ENCODE data around the gene ECE1. TPM values are rescaled to one million over a fixed set of nuclear protein-coding genes. Genes with fewer than 3 reads are reported as not detected.

The ECE1 gene
- polyA plus RNA-seq, 3 donors, result 10.6 to 42.4 (median 23.3) TPM

DNA sequence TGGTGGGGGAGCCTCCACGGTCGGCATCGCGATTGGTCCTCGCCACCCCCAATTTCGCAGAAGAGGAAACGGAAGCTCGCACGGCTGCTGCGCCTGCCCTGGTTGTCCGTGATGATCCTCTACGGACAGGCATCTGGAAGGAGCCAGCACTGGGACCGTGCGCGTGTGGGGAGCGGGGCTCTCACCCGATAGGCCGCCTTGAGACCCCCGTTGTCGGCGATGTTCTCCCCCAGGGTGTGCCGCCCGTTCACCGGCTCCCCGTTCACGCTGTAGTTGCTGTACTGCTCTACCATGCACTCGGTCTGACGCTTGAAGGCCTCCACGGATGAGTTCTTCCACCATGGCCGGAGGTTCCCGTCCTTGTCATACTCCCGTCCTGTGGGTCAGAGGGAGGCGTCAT lies 65.2 kb downstream of the ECE1 start:
- peaks cover 3 to 7% (median 5%) of the 10 kb centered on the region in 3 donors for H3K27me3 Mint-ChIP-seq (ENCODE audit: low read depth in 3 of 3)
- peaks cover 74 to 91% of the 10 kb centered on the region in 2 donors for H3K36me3 Mint-ChIP-seq
- TF ChIP-seq, protein P1, sequence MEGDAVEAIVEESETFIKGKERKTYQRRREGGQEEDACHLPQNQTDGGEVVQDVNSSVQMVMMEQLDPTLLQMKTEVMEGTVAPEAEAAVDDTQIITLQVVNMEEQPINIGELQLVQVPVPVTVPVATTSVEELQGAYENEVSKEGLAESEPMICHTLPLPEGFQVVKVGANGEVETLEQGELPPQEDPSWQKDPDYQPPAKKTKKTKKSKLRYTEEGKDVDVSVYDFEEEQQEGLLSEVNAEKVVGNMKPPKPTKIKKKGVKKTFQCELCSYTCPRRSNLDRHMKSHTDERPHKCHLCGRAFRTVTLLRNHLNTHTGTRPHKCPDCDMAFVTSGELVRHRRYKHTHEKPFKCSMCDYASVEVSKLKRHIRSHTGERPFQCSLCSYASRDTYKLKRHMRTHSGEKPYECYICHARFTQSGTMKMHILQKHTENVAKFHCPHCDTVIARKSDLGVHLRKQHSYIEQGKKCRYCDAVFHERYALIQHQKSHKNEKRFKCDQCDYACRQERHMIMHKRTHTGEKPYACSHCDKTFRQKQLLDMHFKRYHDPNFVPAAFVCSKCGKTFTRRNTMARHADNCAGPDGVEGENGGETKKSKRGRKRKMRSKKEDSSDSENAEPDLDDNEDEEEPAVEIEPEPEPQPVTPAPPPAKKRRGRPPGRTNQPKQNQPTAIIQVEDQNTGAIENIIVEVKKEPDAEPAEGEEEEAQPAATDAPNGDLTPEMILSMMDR (IDR thresholded peaks at IDR 0.05), result no peak
- Histone ChIP-seq H4K20me1 (ENCODE audit: insufficient read depth, low read length) (peaks cover 12% of the 10 kb centered on the region), H3K9ac (ENCODE audit: insufficient read depth, low read length, poor library complexity, severe bottlenecking) (no peak overlapping the region), H3K27me3 (ENCODE audit: control insufficient read depth in 2 of 2, insufficient read depth in 2 of 2, low read length in 2 of 2) (no peaks in the 10 kb centered on the region), H3K9me3 (replicated peaks in 1 of 2; ENCODE audit: control insufficient read depth in 1 of 2, insufficient read depth in 1 of 2, low read length in 2 of 2) (no peaks in the 10 kb centered on the region), H3K79me2 (ENCODE audit: insufficient read depth, low read length) (no peaks in the 10 kb centered on the region), H3K4me2 (replicated peaks; ENCODE audit: extremely low read depth, low read length, poor library complexity, severe bottlenecking) (no peak overlapping the region), H3K4me1 (ENCODE audit: control insufficient read depth in 1 of 2, insufficient read depth in 2 of 2, low read length in 2 of 2) (no peaks in the 10 kb centered on the region), H3K4me3 (replicated peaks in 1 of 3; ENCODE audit: low read depth in 2 of 3, low read length in 3 of 3) (no peak overlapping the region), H2AFZ (ENCODE audit: insufficient read depth, low read depth, low read length, poor library complexity, severe bottlenecking) (no peak overlapping the region), H3K27ac (ENCODE audit: low read depth in 1 of 2, low read length in 2 of 2) (no peak overlapping the region), H3K36me3 (replicated peaks in 1 of 2; ENCODE audit: control insufficient read depth in 1 of 2, insufficient read depth in 2 of 2, low read length in 2 of 2) (peaks cover 44 to 73% of the 10 kb centered on the region in 2 donors)
- WGBS (ENCODE audit: insufficient coverage), result 96% methylated on average over 32 of the region's 33 CpGs
- no peak for DNase-seq
- no peaks in the 10 kb centered on the region for H3K9me3 Mint-ChIP-seq
- intact Hi-C loops (cut with micrococcal nuclease), result no loop called here
- no peaks in the 10 kb centered on the region for H3K4me1 Mint-ChIP-seq
- H3K4me3 Mint-ChIP-seq, result no peak overlapping the region
- H3K27ac Mint-ChIP-seq, result no peak overlapping the region

DNA sequence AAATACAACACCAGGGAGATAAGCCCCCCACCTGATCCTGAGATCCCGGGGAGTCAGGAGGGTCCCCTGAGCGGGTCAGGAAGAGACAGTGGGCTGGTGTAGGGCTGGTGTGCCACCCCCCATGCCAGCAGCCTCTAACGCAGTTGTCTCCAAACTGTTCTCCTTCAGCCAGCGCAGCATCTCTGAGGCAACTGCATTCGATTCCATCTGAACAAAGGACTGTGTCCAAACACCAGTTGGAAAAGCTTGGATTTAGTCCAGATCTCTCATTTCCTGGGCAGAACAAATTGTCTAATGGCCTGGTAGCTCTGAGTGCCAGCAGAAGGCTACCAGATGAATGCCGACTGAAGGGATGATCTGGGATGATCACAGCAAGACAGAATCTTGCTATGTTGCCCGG lies 69.4 kb downstream of the ECE1 start:
- Mint-ChIP-seq H3K9me3 (no peaks in the 10 kb centered on the region), H3K27ac (no peak overlapping the region), H3K36me3 (peaks cover 50 to 73% of the 10 kb centered on the region in 2 donors), H3K4me1 (no peaks in the 10 kb centered on the region), H3K27me3 (ENCODE audit: low read depth in 3 of 3) (peaks cover 2 to 7% (median 5%) of the 10 kb centered on the region in 3 donors), H3K4me3 (no peak overlapping the region)
- Histone ChIP-seq H3K79me2 (ENCODE audit: insufficient read depth, low read length) (no peaks in the 10 kb centered on the region), H3K27me3 (ENCODE audit: control insufficient read depth in 2 of 2, insufficient read depth in 2 of 2, low read length in 2 of 2) (no peaks in the 10 kb centered on the region), H4K20me1 (ENCODE audit: insufficient read depth, low read length) (peaks cover 28% of the 10 kb centered on the region), H3K4me2 (replicated peaks; ENCODE audit: extremely low read depth, low read length, poor library complexity, severe bottlenecking) (no peak overlapping the region), H3K9me3 (replicated peaks in 1 of 2; ENCODE audit: control insufficient read depth in 1 of 2, insufficient read depth in 1 of 2, low read length in 2 of 2) (no peaks in the 10 kb centered on the region), H3K27ac (ENCODE audit: low read depth in 1 of 2, low read length in 2 of 2) (no peak overlapping the region), H2AFZ (ENCODE audit: insufficient read depth, low read depth, low read length, poor library complexity, severe bottlenecking) (no peak overlapping the region), H3K36me3 (replicated peaks in 1 of 2; ENCODE audit: control insufficient read depth in 1 of 2, insufficient read depth in 2 of 2, low read length in 2 of 2) (peaks cover 41 to 64% of the 10 kb centered on the region in 2 donors), H3K4me3 (replicated peaks in 1 of 3; ENCODE audit: low read depth in 2 of 3, low read length in 3 of 3) (no peak overlapping the region), H3K4me1 (ENCODE audit: control insufficient read depth in 1 of 2, insufficient read depth in 2 of 2, low read length in 2 of 2) (no peaks in the 10 kb centered on the region), H3K9ac (ENCODE audit: insufficient read depth, low read length, poor library complexity, severe bottlenecking) (no peak overlapping the region)
- TF ChIP-seq, protein P1 (IDR thresholded peaks at IDR 0.05), result no peak
- 97% methylated on average over 6 of the region's 7 CpGs for WGBS (ENCODE audit: insufficient coverage)
- intact Hi-C loops (cut with micrococcal nuclease), result no loop called here
- DNase-seq, result no peak
